ENCODE measurements around the gene KSR1. TPM values are rescaled to one million over a fixed set of nuclear protein-coding genes. Genes with fewer than 3 reads are reported as not detected.
A peak's percentile ranks its signal among the peaks of the same experiment; 100 is the strongest.

Gene KSR1
- total RNA-seq, 1 donor from 2014 or later: 114 TPM

GRCh38 chr17:27562777-27563455 is 106.7 kb downstream of the KSR1 start:
- Mint-ChIP-seq H3K27me3 (no peaks in the 10 kb centered on the region), H3K9me3 (no peaks in the 10 kb centered on the region), H3K4me1 (peaks cover 4% of the 10 kb centered on the region), H3K36me3 (ENCODE audit: low read depth) (peaks cover 25% of the 10 kb centered on the region), H3K27ac (peak overlapping the region; percentile 41), H3K4me3 (no peak overlapping the region)
- ChIA-PET CTCF (no interaction called here), POLR2A (no interaction called here)
- ATAC-seq (ENCODE audit: low read depth) (no peak), DNase-seq (no peak)
- intact Hi-C loops (cut with micrococcal nuclease): no loop called here
- TF ChIP-seq CTCF (IDR thresholded peaks at IDR 0.05): no peak

- no peak for TF ChIP-seq CTCF (IDR thresholded peaks at IDR 0.05)
- ChIA-PET CTCF (interaction anchor here (1.1 to 1.3 kb wide), 2 partner anchors 36 to 89 kb away, joined by 3 read pairs; no protein-coding TSS in a partner anchor), POLR2A (no interaction called here)
- Mint-ChIP-seq H3K36me3 (ENCODE audit: low read depth) (peaks cover 19% of the 10 kb centered on the region), H3K4me3 (no peak overlapping the region), H3K27me3 (no peaks in the 10 kb centered on the region), H3K9me3 (no peaks in the 10 kb centered on the region), H3K4me1 (peaks cover 4% of the 10 kb centered on the region), H3K27ac (no peak overlapping the region)
- ATAC-seq (ENCODE audit: low read depth): no peak
- intact Hi-C loops (cut with micrococcal nuclease): no loop called here
- no peak for DNase-seq
Measured at GRCh38 chr17:27563532-27563931, 107.3 kb downstream of the KSR1 start.

- no peak for TF ChIP-seq CTCF (IDR thresholded peaks at IDR 0.05)
- H3K36me3 Mint-ChIP-seq (ENCODE audit: low read depth): peaks cover 12% of the 10 kb centered on the region
- POLR2A ChIA-PET: interaction anchor here (0.7 kb wide), 1 partner anchor 156 kb away, joined by 6 read pairs; no protein-coding TSS in a partner anchor
- DNase-seq (no peak), ATAC-seq (ENCODE audit: low read depth) (no peak)
- intact Hi-C loops (cut with micrococcal nuclease): no loop called here
- CTCF ChIA-PET: interaction anchor here (1.1 to 1.3 kb wide), 2 partner anchors 35 to 90 kb away, joined by 3 read pairs; no protein-coding TSS in a partner anchor
- H3K4me1 Mint-ChIP-seq: peaks cover under 1% of the 10 kb centered on the region
- H3K27me3 Mint-ChIP-seq: no peaks in the 10 kb centered on the region
- H3K27ac Mint-ChIP-seq: no peak overlapping the region
- no peaks in the 10 kb centered on the region for H3K9me3 Mint-ChIP-seq
- H3K4me3 Mint-ChIP-seq: no peak overlapping the region
Measured at GRCh38 chr17:27564463-27564862, 108.2 kb downstream of the KSR1 start.

- Mint-ChIP-seq H3K27me3 (no peaks in the 10 kb centered on the region), H3K4me1 (no peaks in the 10 kb centered on the region), H3K4me3 (no peak overlapping the region), H3K36me3 (ENCODE audit: low read depth) (peaks cover 9% of the 10 kb centered on the region), H3K9me3 (no peaks in the 10 kb centered on the region), H3K27ac (no peak overlapping the region)
- no peak for TF ChIP-seq CTCF (IDR thresholded peaks at IDR 0.05)
- DNase-seq (no peak), ATAC-seq (ENCODE audit: low read depth) (no peak)
- intact Hi-C loops (cut with micrococcal nuclease): no loop called here
- CTCF ChIA-PET: interaction anchor here (0.8 kb wide), 1 partner anchor 34 kb away, joined by 3 read pairs; no protein-coding TSS in a partner anchor
- POLR2A ChIA-PET: interaction anchor here (0.8 kb wide), 1 partner anchor 21 kb away, joined by 3 read pairs; no protein-coding TSS in a partner anchor
Measured at GRCh38 chr17:27565874-27566670, 109.8 kb downstream of the KSR1 start.
